Measurements from ENCODE around the gene ZMAT5.

The ZMAT5 gene

DNA sequence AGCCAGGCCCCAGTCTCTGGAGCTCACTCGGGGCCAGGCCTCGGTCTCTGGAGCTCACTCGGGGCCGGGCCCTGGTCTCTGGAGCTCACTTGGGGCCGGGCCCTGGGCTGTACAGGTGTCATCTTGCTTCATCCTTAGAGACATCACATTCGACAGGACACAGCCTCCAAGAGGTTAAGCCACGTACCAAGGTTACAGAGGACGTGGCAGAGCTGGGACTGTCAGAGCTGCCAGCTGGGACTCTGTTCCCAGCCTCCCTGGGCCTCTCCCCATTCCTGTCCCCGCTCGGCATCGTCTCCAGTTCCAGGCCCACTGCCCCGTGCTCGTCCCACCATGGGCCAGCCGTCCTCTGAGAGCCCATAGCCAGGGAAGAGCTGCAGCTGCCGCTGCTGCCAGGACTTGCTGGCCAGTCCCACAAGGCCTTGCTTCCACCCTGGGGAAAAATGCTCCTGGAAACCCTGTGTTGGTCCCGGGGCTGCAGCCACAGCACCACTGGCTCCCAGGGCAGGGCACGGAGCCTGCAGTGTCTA is 27.4 kb downstream of the ZMAT5 start:
- TF ChIP-seq CTCF (IDR thresholded peaks at IDR 0.05; ENCODE audit: control insufficient read depth, insufficient read depth, low read depth, low read length, missing control alignments): no peak
- no peak for DNase-seq (ENCODE audit: low read depth)
- H3K4me3 ChIP-seq (ENCODE audit: control insufficient read depth, low read depth, low read length): no peak overlapping the region

- TF ChIP-seq CTCF (IDR thresholded peaks at IDR 0.05; ENCODE audit: control insufficient read depth, insufficient read depth, low read depth, low read length, missing control alignments): no peak
- no peak overlapping the region for H3K4me3 ChIP-seq (ENCODE audit: control insufficient read depth, low read depth, low read length)
Measured at GRCh38 chr22:29738118-29738815, 28.5 kb downstream of the ZMAT5 start.

DNA sequence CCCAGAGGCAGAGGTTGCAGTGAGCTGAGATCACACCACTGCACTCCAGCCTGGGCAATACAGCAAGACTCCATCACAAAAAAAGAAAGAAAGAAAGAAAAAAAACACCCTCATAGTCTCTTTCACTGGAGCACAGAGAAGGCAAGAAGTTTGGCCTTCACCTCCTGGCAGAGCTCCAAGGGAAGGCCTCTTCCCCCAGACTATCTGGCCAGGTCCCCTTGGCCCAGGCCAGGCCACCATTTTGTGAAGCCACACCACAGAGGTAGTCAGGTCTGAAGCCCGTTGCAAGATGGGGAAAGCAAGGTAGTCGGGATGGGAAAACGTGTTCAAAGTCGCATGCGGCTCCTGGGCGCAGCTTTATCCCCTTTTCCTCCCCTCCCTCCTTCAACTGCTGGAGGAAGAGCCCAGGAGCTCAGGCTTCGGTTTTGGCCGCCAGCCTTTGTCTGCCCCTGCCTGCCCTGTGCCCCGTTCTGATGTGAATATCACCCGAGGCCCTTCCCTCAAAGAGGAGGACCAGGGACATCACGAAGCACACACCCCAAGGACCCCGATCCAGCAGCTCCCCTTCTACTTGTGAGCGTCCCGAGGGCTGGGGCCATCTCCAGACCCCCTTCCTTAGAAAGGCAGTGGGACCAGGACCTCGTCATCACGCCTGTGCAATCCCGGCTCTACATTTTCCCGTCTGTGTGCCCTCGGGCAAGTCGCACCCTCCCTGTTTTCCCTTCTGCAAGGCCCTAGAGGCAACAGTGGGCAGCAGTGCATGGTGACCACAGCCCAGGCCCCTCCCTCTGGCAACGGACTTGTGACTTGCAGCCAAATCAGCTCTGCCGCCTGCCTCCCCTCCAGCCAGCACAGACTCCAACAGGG is 29.3 kb downstream of the ZMAT5 start:
- no peak for DNase-seq (ENCODE audit: low read depth)
- no peak overlapping the region for H3K4me3 ChIP-seq (ENCODE audit: control insufficient read depth, low read depth, low read length)
- no peak for TF ChIP-seq CTCF (IDR thresholded peaks at IDR 0.05; ENCODE audit: control insufficient read depth, insufficient read depth, low read depth, low read length, missing control alignments)

More at GRCh38 chr22:29738118-29738815, 28.5 kb downstream of the ZMAT5 start:
- DNase-seq (ENCODE audit: low read depth): no peak

- no peak for TF ChIP-seq CTCF (IDR thresholded peaks at IDR 0.05; ENCODE audit: control insufficient read depth, insufficient read depth, low read depth, low read length, missing control alignments)
- DNase-seq (ENCODE audit: low read depth): no peak
- H3K4me3 ChIP-seq (ENCODE audit: control insufficient read depth, low read depth, low read length): no peak overlapping the region
Measured at GRCh38 chr22:29735416-29735815, 31.4 kb downstream of the ZMAT5 start.

DNA sequence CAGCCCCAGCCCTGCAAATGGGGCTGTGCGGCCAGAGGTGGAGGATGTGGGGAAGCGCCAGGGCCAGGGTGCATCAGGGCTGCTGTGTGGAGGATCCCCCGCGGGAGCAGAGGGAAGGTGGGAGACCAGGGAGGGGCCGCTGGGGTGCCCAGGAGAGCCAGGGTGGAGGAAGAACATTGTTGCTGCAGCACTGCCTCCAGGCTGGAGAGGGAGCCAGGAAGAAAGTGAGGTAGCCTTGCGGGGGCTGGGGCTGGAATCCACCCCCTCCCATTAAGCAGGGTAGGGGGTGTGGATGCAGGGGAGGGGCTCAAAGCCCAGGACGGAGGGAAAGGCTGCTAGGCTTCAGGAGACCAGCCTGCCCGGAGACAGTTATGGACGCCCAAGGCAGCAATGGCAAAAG is 32.0 kb downstream of the ZMAT5 start:
- TF ChIP-seq CTCF (IDR thresholded peaks at IDR 0.05; ENCODE audit: control insufficient read depth, insufficient read depth, low read depth, low read length, missing control alignments): no peak
- H3K4me3 ChIP-seq (ENCODE audit: control insufficient read depth, low read depth, low read length): no peak overlapping the region
- no peak for DNase-seq (ENCODE audit: low read depth)

DNA sequence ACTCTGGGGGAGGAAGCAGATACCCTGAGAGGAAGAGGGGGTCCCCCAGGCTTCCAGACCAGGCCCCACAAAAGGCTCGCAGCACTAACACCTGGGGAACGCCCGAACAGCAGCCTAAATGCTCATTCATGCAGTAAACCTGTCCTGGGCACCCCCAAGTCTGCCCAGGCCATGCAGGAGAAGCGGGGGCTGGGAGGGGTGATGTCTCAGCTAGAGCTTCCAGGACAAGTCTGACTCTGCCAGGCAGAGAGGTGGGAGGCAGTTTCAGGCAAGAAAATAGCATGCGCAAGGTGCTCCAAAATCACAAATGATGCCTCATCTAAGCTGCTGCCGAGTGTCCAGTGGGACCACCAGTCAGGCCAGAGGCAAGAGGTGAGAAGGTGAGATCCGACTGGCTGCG is 32.4 kb downstream of the ZMAT5 start:
- DNase-seq (ENCODE audit: low read depth): no peak
- no peak for TF ChIP-seq CTCF (IDR thresholded peaks at IDR 0.05; ENCODE audit: control insufficient read depth, insufficient read depth, low read depth, low read length, missing control alignments)
- H3K4me3 ChIP-seq (ENCODE audit: control insufficient read depth, low read depth, low read length): no peak overlapping the region
